GM23338 (cell line): ENCODE measurements around the gene PEX12. TPM values are rescaled to one million over a fixed set of nuclear protein-coding genes. Genes with fewer than 3 reads are reported as not detected.

Source experiments
- ATAC-seq: fragments of 200-7000 bp; cut with Tn5 transposase; 3 replicates; pipeline ENCODE4 v1.9.1; 2020
- DNase-seq: peaks from one replicate; pipeline ENCODE4 v3.0.0-alpha.2; 2015; ENCODE audit warnings: low spot score
- H2AFZ ChIP-seq: fragments of 200-600 bp; sonication (generic); 2 replicates; pipeline ENCODE4 v1.8.0; 2016; ENCODE audit warnings: antibody characterized with exemption, mild to moderate bottlenecking, moderate library complexity
- H3F3A ChIP-seq: fragments of 200-600 bp; sonication (generic); replicated peaks from 2 replicates; pipeline ENCODE4 v1.8.0; 2017; ENCODE audit warnings: antibody characterized with exemption, mixed run types, low read depth
- H3K27ac ChIP-seq: fragments of 200-600 bp; sonication (generic); 2 replicates; pipeline ENCODE4 v1.6.1; 2016; ENCODE audit warnings: low read depth
- H3K27me3 ChIP-seq: fragments of 200-600 bp; sonication (generic); 2 replicates; pipeline ENCODE4 v1.8.0; 2016; ENCODE audit warnings: mild to moderate bottlenecking, mixed run types, moderate library complexity; ENCODE audit not compliant: insufficient read depth
- H3K36me3 ChIP-seq: fragments of 200-600 bp; sonication (generic); 2 replicates; pipeline ENCODE4 v1.8.0; 2016; ENCODE audit warnings: mild to moderate bottlenecking; ENCODE audit not compliant: insufficient read depth
- H3K4me1 ChIP-seq: fragments of 200-600 bp; sonication (generic); 2 replicates; pipeline ENCODE4 v1.8.0; 2016; ENCODE audit warnings: mild to moderate bottlenecking, moderate library complexity; ENCODE audit not compliant: insufficient read depth
- H3K4me2 ChIP-seq: fragments of 200-600 bp; sonication (generic); 2 replicates; pipeline ENCODE4 v1.7.1; 2017; ENCODE audit warnings: mixed run types
- H3K4me3 ChIP-seq: fragments of 200-600 bp; sonication (generic); 2 replicates; pipeline ENCODE4 v1.6.1; 2016; ENCODE audit warnings: mixed run types
- H3K79me2 ChIP-seq: fragments of 200-600 bp; sonication (generic); replicated peaks from 2 replicates; pipeline ENCODE4 v1.8.0; 2017; ENCODE audit warnings: mild to moderate bottlenecking; ENCODE audit not compliant: insufficient read depth
- H3K9me2 ChIP-seq: fragments of 200-600 bp; sonication (generic); 2 replicates; pipeline ENCODE4 v1.8.0; 2017; ENCODE audit not compliant: insufficient read depth
- H4K20me1 ChIP-seq: fragments of 200-600 bp; sonication (generic); replicated peaks from 2 replicates; pipeline ENCODE4 v1.8.0; 2017; ENCODE audit warnings: mild to moderate bottlenecking; ENCODE audit not compliant: insufficient read depth
- H3K27ac Mint-ChIP-seq: 2 replicates; pipeline ENCODE4 v1.8.0; 2020; ENCODE audit warnings: inconsistent platforms, mild to moderate bottlenecking, moderate library complexity, mixed read lengths
- H3K27me3 Mint-ChIP-seq: 3 replicates; pipeline ENCODE4 v1.8.0; 2022; ENCODE audit warnings: low read depth, mild to moderate bottlenecking, moderate library complexity, mixed read lengths, inconsistent platforms; ENCODE audit not compliant: insufficient read depth, poor library complexity
- H3K36me3 Mint-ChIP-seq: 3 replicates; pipeline ENCODE4 v1.8.0; 2021; ENCODE audit warnings: low read depth, mild to moderate bottlenecking, inconsistent platforms, moderate library complexity, mixed read lengths
- H3K4me1 Mint-ChIP-seq: 3 replicates; pipeline ENCODE4 v1.8.0; 2020; ENCODE audit warnings: mild to moderate bottlenecking, inconsistent platforms, mixed read lengths
- H3K4me3 Mint-ChIP-seq: 3 replicates; pipeline ENCODE4 v1.8.0; 2021; ENCODE audit warnings: moderate library complexity, mild to moderate bottlenecking, inconsistent platforms, mixed read lengths
- H3K9me3 Mint-ChIP-seq: 3 replicates; pipeline ENCODE4 v1.8.0; 2020; ENCODE audit warnings: moderate library complexity, mild to moderate bottlenecking, inconsistent platforms, mixed read lengths
- CREB1 ChIP-seq: fragments of 250-450 bp; sonication (Bioruptor Pico); IDR thresholded peaks from 2 replicates; pipeline ENCODE4 v1.5.0; 2020; ENCODE audit warnings: low read depth, mild to moderate bottlenecking, moderate library complexity
- EZH2 ChIP-seq: fragments of 200-600 bp; sonication (generic); IDR thresholded peaks from one replicate; pipeline ENCODE4 v1.8.0; 2017; ENCODE audit warnings: antibody characterized with exemption, mild to moderate bottlenecking, low read depth; ENCODE audit not compliant: unreplicated experiment
- EZH2phosphoT487 ChIP-seq: fragments of 200-600 bp; sonication (generic); IDR thresholded peaks from one replicate; pipeline ENCODE4 v1.8.1; 2018; ENCODE audit warnings: antibody characterized with exemption; ENCODE audit not compliant: unreplicated experiment
- JUNB ChIP-seq: IDR thresholded peaks from one replicate; pipeline ENCODE4 v1.6.1; 2016; ENCODE audit warnings: antibody characterized with exemption; ENCODE audit not compliant: unreplicated experiment
- NANOG ChIP-seq: IDR thresholded peaks from 2 replicates; pipeline ENCODE4 v1.6.1; 2016; ENCODE audit warnings: antibody characterized with exemption, borderline replicate concordance
- POLR2AphosphoS5 ChIP-seq: IDR thresholded peaks from 2 replicates; pipeline ENCODE4 v1.6.1; 2016; ENCODE audit warnings: antibody characterized with exemption, low read depth
- STAT1 ChIP-seq: IDR thresholded peaks from one replicate; pipeline ENCODE4 v1.6.1; 2016; ENCODE audit warnings: antibody characterized with exemption; ENCODE audit not compliant: unreplicated experiment
- ZNF114 ChIP-seq: fragments of 250-450 bp; sonication (Bioruptor Pico); IDR thresholded peaks from 2 replicates; pipeline ENCODE4 v1.5.0; 2020; ENCODE audit warnings: mild to moderate bottlenecking, moderate library complexity
- ZNF331 ChIP-seq: fragments of 250-450 bp; sonication (Bioruptor Pico); IDR thresholded peaks from 2 replicates; pipeline ENCODE4 v1.5.0; 2020; ENCODE audit warnings: low read depth, mild to moderate bottlenecking, moderate library complexity
- polyA plus RNA-seq: library from polyadenylated mRNA; unstranded; fragments of >200 nt; fragmentation: Nextera tagmentation; extraction: Ambion mirVana; gene quantifications from 2 replicates; pipeline ENCODE4 v1.2.1, GENCODE V29; 2016
- total RNA-seq: library from RNA; depleted of rRNA; stranded (reverse); fragments of >200 nt; shearing (Covaris generic); gene quantifications from 2 replicates; pipeline ENCODE4 v1.2.3, GENCODE V29; 2014
- TF ChIP-seq, protein P1 (sequence below): fragments of 250-450 bp; sonication (Bioruptor Pico); IDR thresholded peaks from 2 replicates; pipeline ENCODE4 v1.5.0; 2020; ENCODE audit warnings: mild to moderate bottlenecking, moderate library complexity
- TF ChIP-seq, protein P2 (sequence below): IDR thresholded peaks from 2 replicates; pipeline ENCODE4 v1.6.1; 2016; ENCODE audit warnings: antibody characterized with exemption
- TF ChIP-seq, protein P3 (sequence below): IDR thresholded peaks from one replicate; pipeline ENCODE4 v1.6.1; 2018; ENCODE audit warnings: antibody characterized with exemption; ENCODE audit not compliant: unreplicated experiment
- TF ChIP-seq, protein P4 (sequence below), 2 experiments: fragments of 200-600 bp in 1 of 2; sonication (generic) in 1 of 2; conservative IDR thresholded peaks; 2 replicates each; pipeline versions ENCODE4 v1.5.1 to v1.6.1; 2016 to 2017; ENCODE audit warnings: antibody characterized with exemption in 2 of 2, low read depth in 2 of 2, mild to moderate bottlenecking in 2 of 2, moderate library complexity in 1 of 2

The PEX12 gene
- total and polyA plus RNA-seq, 2 experiments from 2014 or later, result 1.5 to 1.9 TPM

DNA sequence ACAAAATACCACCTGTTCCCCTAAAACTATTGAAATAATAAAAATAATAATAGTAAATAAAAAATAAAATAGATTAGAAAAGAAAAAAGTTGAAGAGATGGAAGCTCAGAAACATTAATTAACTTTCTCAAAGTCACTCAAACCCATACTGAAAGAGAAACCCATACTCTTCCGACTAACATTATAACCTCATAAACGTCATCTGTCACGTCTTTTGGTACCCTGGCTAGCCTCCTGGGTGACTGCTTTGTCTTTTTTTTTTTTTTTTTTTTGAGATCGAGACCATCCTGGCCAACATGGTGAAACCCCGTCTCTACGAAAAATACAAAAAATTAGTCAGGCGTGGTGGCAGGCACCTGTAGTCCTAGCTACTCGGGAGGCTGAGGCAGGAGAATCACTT is 48.5 kb downstream of the PEX12 start:
- Histone ChIP-seq H3F3A (no peaks in the 10 kb centered on the region), H3K79me2 (no peaks in the 10 kb centered on the region), H3K27ac (no peak overlapping the region), H3K36me3 (no peaks in the 10 kb centered on the region), H3K9me2 (no peaks in the 10 kb centered on the region), H3K4me2 (no peak overlapping the region), H3K4me1 (no peaks in the 10 kb centered on the region), H2AFZ (no peak overlapping the region), H3K4me3 (no peak overlapping the region), H4K20me1 (no peaks in the 10 kb centered on the region; the same call in 1 of the 2 replicates), H3K27me3 (0 out of 2 replicates have a peak, but pooled peaks cover 3% of the 10 kb centered on the region)
- no peak for ATAC-seq
- no peaks in the 10 kb centered on the region; the same call in 1 of the 3 replicates for H3K9me3 Mint-ChIP-seq
- no peak overlapping the region for H3K27ac Mint-ChIP-seq
- no peaks in the 10 kb centered on the region for H3K36me3 Mint-ChIP-seq
- H3K27me3 Mint-ChIP-seq, result peaks cover 6% of the 10 kb centered on the region
- no peaks in the 10 kb centered on the region; the same call in 2 of the 3 replicates for H3K4me1 Mint-ChIP-seq
- TF ChIP-seq JUNB (no peak), CREB1 (no peak), EZH2 (no peak), EZH2phosphoT487 (no peak), ZNF114 (CRISPR knock-in tag) (no peak), STAT1 (no peak), POLR2AphosphoS5 (no peak), ZNF331 (CRISPR knock-in tag) (no peak), NANOG (no peak)
- TF ChIP-seq, protein P1, sequence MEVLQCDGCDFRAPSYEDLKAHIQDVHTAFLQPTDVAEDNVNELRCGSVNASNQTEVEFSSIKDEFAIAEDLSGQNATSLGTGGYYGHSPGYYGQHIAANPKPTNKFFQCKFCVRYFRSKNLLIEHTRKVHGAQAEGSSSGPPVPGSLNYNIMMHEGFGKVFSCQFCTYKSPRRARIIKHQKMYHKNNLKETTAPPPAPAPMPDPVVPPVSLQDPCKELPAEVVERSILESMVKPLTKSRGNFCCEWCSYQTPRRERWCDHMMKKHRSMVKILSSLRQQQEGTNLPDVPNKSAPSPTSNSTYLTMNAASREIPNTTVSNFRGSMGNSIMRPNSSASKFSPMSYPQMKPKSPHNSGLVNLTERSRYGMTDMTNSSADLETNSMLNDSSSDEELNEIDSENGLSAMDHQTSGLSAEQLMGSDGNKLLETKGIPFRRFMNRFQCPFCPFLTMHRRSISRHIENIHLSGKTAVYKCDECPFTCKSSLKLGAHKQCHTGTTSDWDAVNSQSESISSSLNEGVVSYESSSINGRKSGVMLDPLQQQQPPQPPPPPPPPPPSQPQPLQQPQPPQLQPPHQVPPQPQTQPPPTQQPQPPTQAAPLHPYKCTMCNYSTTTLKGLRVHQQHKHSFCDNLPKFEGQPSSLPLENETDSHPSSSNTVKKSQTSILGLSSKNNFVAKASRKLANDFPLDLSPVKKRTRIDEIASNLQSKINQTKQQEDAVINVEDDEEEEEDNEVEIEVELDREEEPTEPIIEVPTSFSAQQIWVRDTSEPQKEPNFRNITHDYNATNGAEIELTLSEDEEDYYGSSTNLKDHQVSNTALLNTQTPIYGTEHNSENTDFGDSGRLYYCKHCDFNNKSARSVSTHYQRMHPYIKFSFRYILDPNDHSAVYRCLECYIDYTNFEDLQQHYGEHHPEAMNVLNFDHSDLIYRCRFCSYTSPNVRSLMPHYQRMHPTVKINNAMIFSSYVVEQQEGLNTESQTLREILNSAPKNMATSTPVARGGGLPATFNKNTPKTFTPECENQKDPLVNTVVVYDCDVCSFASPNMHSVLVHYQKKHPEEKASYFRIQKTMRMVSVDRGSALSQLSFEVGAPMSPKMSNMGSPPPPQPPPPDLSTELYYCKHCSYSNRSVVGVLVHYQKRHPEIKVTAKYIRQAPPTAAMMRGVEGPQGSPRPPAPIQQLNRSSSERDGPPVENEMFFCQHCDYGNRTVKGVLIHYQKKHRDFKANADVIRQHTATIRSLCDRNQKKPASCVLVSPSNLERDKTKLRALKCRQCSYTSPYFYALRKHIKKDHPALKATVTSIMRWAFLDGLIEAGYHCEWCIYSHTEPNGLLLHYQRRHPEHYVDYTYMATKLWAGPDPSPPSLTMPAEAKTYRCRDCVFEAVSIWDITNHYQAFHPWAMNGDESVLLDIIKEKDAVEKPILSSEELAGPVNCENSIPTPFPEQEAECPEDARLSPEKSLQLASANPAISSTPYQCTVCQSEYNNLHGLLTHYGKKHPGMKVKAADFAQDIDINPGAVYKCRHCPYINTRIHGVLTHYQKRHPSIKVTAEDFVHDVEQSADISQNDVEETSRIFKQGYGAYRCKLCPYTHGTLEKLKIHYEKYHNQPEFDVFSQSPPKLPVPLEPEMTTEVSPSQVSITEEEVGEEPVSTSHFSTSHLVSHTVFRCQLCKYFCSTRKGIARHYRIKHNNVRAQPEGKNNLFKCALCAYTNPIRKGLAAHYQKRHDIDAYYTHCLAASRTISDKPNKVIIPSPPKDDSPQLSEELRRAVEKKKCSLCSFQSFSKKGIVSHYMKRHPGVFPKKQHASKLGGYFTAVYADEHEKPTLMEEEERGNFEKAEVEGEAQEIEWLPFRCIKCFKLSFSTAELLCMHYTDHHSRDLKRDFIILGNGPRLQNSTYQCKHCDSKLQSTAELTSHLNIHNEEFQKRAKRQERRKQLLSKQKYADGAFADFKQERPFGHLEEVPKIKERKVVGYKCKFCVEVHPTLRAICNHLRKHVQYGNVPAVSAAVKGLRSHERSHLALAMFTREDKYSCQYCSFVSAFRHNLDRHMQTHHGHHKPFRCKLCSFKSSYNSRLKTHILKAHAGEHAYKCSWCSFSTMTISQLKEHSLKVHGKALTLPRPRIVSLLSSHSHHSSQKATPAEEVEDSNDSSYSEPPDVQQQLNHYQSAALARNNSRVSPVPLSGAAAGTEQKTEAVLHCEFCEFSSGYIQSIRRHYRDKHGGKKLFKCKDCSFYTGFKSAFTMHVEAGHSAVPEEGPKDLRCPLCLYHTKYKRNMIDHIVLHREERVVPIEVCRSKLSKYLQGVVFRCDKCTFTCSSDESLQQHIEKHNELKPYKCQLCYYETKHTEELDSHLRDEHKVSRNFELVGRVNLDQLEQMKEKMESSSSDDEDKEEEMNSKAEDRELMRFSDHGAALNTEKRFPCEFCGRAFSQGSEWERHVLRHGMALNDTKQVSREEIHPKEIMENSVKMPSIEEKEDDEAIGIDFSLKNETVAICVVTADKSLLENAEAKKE (CRISPR knock-in tag), result no peak
- TF ChIP-seq, protein P2, sequence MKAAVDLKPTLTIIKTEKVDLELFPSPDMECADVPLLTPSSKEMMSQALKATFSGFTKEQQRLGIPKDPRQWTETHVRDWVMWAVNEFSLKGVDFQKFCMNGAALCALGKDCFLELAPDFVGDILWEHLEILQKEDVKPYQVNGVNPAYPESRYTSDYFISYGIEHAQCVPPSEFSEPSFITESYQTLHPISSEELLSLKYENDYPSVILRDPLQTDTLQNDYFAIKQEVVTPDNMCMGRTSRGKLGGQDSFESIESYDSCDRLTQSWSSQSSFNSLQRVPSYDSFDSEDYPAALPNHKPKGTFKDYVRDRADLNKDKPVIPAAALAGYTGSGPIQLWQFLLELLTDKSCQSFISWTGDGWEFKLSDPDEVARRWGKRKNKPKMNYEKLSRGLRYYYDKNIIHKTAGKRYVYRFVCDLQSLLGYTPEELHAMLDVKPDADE, result no peak
- TF ChIP-seq, protein P3, sequence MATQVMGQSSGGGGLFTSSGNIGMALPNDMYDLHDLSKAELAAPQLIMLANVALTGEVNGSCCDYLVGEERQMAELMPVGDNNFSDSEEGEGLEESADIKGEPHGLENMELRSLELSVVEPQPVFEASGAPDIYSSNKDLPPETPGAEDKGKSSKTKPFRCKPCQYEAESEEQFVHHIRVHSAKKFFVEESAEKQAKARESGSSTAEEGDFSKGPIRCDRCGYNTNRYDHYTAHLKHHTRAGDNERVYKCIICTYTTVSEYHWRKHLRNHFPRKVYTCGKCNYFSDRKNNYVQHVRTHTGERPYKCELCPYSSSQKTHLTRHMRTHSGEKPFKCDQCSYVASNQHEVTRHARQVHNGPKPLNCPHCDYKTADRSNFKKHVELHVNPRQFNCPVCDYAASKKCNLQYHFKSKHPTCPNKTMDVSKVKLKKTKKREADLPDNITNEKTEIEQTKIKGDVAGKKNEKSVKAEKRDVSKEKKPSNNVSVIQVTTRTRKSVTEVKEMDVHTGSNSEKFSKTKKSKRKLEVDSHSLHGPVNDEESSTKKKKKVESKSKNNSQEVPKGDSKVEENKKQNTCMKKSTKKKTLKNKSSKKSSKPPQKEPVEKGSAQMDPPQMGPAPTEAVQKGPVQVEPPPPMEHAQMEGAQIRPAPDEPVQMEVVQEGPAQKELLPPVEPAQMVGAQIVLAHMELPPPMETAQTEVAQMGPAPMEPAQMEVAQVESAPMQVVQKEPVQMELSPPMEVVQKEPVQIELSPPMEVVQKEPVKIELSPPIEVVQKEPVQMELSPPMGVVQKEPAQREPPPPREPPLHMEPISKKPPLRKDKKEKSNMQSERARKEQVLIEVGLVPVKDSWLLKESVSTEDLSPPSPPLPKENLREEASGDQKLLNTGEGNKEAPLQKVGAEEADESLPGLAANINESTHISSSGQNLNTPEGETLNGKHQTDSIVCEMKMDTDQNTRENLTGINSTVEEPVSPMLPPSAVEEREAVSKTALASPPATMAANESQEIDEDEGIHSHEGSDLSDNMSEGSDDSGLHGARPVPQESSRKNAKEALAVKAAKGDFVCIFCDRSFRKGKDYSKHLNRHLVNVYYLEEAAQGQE, result no peak
- TF ChIP-seq, protein P4, sequence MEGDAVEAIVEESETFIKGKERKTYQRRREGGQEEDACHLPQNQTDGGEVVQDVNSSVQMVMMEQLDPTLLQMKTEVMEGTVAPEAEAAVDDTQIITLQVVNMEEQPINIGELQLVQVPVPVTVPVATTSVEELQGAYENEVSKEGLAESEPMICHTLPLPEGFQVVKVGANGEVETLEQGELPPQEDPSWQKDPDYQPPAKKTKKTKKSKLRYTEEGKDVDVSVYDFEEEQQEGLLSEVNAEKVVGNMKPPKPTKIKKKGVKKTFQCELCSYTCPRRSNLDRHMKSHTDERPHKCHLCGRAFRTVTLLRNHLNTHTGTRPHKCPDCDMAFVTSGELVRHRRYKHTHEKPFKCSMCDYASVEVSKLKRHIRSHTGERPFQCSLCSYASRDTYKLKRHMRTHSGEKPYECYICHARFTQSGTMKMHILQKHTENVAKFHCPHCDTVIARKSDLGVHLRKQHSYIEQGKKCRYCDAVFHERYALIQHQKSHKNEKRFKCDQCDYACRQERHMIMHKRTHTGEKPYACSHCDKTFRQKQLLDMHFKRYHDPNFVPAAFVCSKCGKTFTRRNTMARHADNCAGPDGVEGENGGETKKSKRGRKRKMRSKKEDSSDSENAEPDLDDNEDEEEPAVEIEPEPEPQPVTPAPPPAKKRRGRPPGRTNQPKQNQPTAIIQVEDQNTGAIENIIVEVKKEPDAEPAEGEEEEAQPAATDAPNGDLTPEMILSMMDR (conservative IDR thresholded peaks at IDR 0.05; ENCODE audit: low read depth in 2 of 2), result no peak
- no peak for DNase-seq
- H3K4me3 Mint-ChIP-seq, result no peak overlapping the region
